ENCODE measurements around the gene NDUFA13. TPM values are rescaled to one million over a fixed set of nuclear protein-coding genes. Genes with fewer than 3 reads are reported as not detected.

NDUFA13 gene
- total and polyA plus RNA-seq, 8 donors, result 24.5 to 367 (median 143) TPM

DNA sequence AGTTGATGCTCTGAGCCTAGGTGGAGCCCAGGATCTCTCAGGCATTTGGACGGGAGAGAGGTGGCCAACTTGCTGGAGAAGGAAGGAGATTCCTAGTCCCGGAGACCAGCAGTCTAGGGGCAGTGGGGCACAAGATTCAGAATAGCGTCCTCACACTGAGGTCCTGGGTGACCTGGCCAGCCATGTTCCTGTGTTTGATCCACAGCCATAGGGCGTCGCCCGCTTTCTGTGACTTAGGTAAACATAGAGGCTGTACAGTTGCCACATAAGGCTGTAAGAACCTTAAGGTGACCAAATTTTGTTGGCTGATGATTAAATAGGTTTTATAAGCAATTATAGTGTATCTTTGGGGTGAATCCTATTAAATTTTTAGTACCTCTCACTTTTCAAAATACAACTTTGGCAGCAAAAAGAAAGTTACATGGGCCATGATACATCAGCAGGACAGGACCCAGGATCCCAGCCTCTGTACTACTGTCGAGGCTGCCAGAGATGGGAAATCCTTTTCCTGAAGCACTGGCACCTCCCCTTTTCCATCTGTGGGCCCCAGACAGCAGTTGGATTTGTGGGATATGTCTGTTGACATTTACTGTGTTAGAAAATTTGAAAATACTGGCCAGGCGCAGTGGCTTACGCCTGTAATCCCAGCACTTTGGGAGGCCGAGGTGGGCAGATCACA lies 38.2 kb upstream of the NDUFA13 start:
- DNase-seq, result peak; percentile 79
- H3K27ac ChIP-seq, result peak overlapping the region; percentile 17 to 65 (median 59)
- WGBS, 5 donors, result 45 to 75% (median 65%) methylated on average over 10 of the region's 10 CpGs
- H3K4me3 ChIP-seq, result no peak overlapping the region
- peaks cover 9 to 55% (median 29%) of the 10 kb centered on the region in 4 donors for H3K4me1 ChIP-seq
- TF ChIP-seq, protein P1, sequence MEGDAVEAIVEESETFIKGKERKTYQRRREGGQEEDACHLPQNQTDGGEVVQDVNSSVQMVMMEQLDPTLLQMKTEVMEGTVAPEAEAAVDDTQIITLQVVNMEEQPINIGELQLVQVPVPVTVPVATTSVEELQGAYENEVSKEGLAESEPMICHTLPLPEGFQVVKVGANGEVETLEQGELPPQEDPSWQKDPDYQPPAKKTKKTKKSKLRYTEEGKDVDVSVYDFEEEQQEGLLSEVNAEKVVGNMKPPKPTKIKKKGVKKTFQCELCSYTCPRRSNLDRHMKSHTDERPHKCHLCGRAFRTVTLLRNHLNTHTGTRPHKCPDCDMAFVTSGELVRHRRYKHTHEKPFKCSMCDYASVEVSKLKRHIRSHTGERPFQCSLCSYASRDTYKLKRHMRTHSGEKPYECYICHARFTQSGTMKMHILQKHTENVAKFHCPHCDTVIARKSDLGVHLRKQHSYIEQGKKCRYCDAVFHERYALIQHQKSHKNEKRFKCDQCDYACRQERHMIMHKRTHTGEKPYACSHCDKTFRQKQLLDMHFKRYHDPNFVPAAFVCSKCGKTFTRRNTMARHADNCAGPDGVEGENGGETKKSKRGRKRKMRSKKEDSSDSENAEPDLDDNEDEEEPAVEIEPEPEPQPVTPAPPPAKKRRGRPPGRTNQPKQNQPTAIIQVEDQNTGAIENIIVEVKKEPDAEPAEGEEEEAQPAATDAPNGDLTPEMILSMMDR (IDR thresholded peaks at IDR 0.05), result no peak
- TF ChIP-seq POLR2AphosphoS5 (IDR thresholded peaks at IDR 0.05) (peak in 1 of 3 donors; percentile 31), EP300 (IDR thresholded peaks at IDR 0.05) (no peak), POLR2A (IDR thresholded peaks at IDR 0.05) (no peak)
- peaks cover 0 to 43% (median 34%) of the 10 kb centered on the region in 4 donors for H3K36me3 ChIP-seq
- intact Hi-C loops (cut with DNase I; ENCODE audit: low total_unique reads), result no loop called here
- H3K9me3 ChIP-seq, result no peaks in the 10 kb centered on the region
- no peaks in the 10 kb centered on the region for H3K27me3 ChIP-seq

DNA sequence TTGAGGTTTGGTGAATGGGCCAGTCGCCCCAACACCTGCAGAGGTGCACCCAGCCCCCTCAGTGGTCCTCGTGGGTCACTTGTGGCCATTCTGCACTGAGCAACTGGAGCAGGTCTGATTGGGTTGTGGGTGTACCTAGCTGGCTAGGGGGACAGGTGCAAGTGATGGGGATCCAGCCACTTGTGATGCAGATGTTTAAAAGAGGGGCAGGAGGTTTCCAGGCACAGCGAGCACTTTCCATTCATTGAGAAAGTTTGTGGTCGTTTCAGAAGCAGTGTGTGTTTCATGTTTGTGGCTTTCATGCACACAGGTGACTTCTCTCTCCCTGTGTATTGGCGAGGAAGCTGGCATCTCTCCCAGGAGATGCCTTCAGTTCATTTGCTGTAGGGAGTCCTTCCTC lies 35.3 kb upstream of the NDUFA13 start:
- Histone ChIP-seq H3K36me3 (peaks cover 0 to 32% (median 31%) of the 10 kb centered on the region in 4 donors), H3K4me1 (peaks cover 9 to 44% (median 24%) of the 10 kb centered on the region in 4 donors), H3K27me3 (no peaks in the 10 kb centered on the region), H3K9me3 (no peaks in the 10 kb centered on the region), H3K4me3 (no peak overlapping the region), H3K27ac (no peak overlapping the region)
- intact Hi-C loops (cut with DNase I; ENCODE audit: low total_unique reads), result loop anchor here (10.0 kb wide), 1 partner anchor 66 kb away; no protein-coding TSS in a partner anchor
- 65 to 80% (median 69%) methylated on average over 5 of the region's 5 CpGs for WGBS, 5 donors
- TF ChIP-seq POLR2A (IDR thresholded peaks at IDR 0.05) (no peak), POLR2AphosphoS5 (IDR thresholded peaks at IDR 0.05) (no peak), EP300 (IDR thresholded peaks at IDR 0.05) (no peak)
- TF ChIP-seq, protein P1 (IDR thresholded peaks at IDR 0.05), result no peak
- no peak for DNase-seq

DNA sequence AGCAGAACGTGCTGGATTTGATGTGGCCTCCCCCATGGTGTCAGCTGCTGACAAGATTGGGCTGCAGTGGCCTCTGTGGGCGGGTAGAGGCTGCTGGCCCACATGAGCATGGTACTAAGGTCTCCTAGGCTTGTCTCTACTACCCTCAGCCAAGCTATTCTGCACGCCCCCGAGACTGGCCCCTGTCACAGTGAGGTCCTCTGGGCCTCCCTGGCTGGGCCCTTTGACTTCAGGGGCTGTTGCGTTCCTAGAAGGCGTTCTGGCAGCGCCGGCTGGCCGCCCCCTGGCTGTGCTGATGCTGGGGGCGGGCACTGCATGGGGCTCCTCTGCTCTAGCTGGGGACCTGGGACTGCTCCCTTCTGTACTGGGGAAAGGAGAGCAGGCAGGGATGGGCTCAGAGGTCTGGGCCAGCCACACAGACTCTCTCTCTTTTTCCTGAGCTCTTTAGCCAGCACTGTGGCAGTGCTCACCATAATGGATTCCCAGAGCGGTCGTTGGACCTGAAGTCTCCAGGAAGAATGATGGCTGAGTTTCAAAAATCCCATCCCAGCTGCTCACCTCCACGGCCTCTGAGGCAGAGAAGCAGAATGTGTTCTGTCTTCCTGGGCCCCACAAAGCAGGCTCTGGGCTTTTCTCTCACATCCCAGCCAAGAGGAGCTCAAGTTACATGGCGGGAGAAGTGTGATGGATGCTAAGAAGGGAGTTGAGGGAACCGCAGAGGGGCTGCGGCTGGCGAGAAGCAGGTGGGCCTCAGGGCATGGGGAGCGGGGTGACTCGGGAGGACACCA lies 33.0 kb upstream of the NDUFA13 start:
- intact Hi-C loops (cut with DNase I; ENCODE audit: low total_unique reads), result loop anchor here (10.0 kb wide), 1 partner anchor 68 kb away; no protein-coding TSS in a partner anchor
- TF ChIP-seq POLR2A (IDR thresholded peaks at IDR 0.05), result no peak
- TF ChIP-seq EP300 (IDR thresholded peaks at IDR 0.05), result no peak
- TF ChIP-seq POLR2AphosphoS5 (IDR thresholded peaks at IDR 0.05), result no peak
- TF ChIP-seq, protein P1 (IDR thresholded peaks at IDR 0.05), result no peak
- Histone ChIP-seq H3K27me3 (no peaks in the 10 kb centered on the region), H3K27ac (no peak overlapping the region), H3K9me3 (no peaks in the 10 kb centered on the region), H3K36me3 (peaks cover 0 to 42% (median 35%) of the 10 kb centered on the region in 4 donors), H3K4me1 (peaks cover 15 to 39% (median 26%) of the 10 kb centered on the region in 4 donors), H3K4me3 (no peak overlapping the region)
- peak in 1 of 2 donors; percentile 73 for DNase-seq
- 81 to 85% (median 85%) methylated on average over 11 to 19 of the region's 19 CpGs for WGBS, 5 donors
